ENCODE results near the gene CCSER2. TPM values are rescaled to one million over a fixed set of nuclear protein-coding genes. Genes with fewer than 3 reads are reported as not detected.

The CCSER2 gene
- total RNA-seq, 1 experiment from 2014 or later = 20.6 TPM

- no peak for DNase-seq
- H3K36me3 ChIP-seq = no peaks in the 10 kb centered on the region
- H3K27me3 ChIP-seq = no peaks in the 10 kb centered on the region
Measured at GRCh38 chr10:84356928-84357327, 28.5 kb downstream of the CCSER2 start.

GRCh38 chr10:84358743-84359142 lies 30.4 kb downstream of the CCSER2 start:
- no peaks in the 10 kb centered on the region for H3K27me3 ChIP-seq
- no peaks in the 10 kb centered on the region for H3K36me3 ChIP-seq
- DNase-seq = no peak
- H3K4me3 ChIP-seq = no peak overlapping the region
- H3K9me3 ChIP-seq = no peaks in the 10 kb centered on the region

More at GRCh38 chr10:84356928-84357327, 28.5 kb downstream of the CCSER2 start:
- Histone ChIP-seq H3K9me3 (no peaks in the 10 kb centered on the region), H3K4me3 (no peak overlapping the region)

GRCh38 chr10:84360637-84361365 lies 32.4 kb downstream of the CCSER2 start:
- no peaks in the 10 kb centered on the region for H3K27me3 ChIP-seq
- H3K4me3 ChIP-seq = peak overlapping the region; percentile 39
- no peaks in the 10 kb centered on the region for H3K9me3 ChIP-seq
- H3K36me3 ChIP-seq = no peaks in the 10 kb centered on the region
- no peak for DNase-seq

GRCh38 chr10:84365335-84365881 lies 37.0 kb downstream of the CCSER2 start:
- Histone ChIP-seq H3K27me3 (no peaks in the 10 kb centered on the region), H3K4me3 (no peak overlapping the region), H3K36me3 (no peaks in the 10 kb centered on the region), H3K9me3 (no peaks in the 10 kb centered on the region)
- DNase-seq = no peak

GRCh38 chr10:84366041-84366440 lies 37.7 kb downstream of the CCSER2 start:
- no peaks in the 10 kb centered on the region for H3K27me3 ChIP-seq
- no peak for DNase-seq
- H3K36me3 ChIP-seq = peaks cover under 1% of the 10 kb centered on the region; the same call in 1 of the 2 replicates

GRCh38 chr10:84367256-84367655 lies 38.9 kb downstream of the CCSER2 start:
- DNase-seq = no peak
- Histone ChIP-seq H3K36me3 (peaks cover 11% of the 10 kb centered on the region), H3K9me3 (no peaks in the 10 kb centered on the region), H3K4me3 (no peak overlapping the region), H3K27me3 (no peaks in the 10 kb centered on the region)

More at GRCh38 chr10:84366041-84366440, 37.7 kb downstream of the CCSER2 start:
- no peaks in the 10 kb centered on the region for H3K9me3 ChIP-seq
- no peak overlapping the region for H3K4me3 ChIP-seq

- Histone ChIP-seq H3K36me3 (peaks cover 22% of the 10 kb centered on the region), H3K27me3 (no peaks in the 10 kb centered on the region), H3K9me3 (no peaks in the 10 kb centered on the region), H3K4me3 (no peak overlapping the region)
- no peak for DNase-seq
Measured at GRCh38 chr10:84368828-84369227, 40.4 kb downstream of the CCSER2 start.

- H3K4me3 ChIP-seq = no peak overlapping the region
- no peaks in the 10 kb centered on the region for H3K27me3 ChIP-seq
- peaks cover 23% of the 10 kb centered on the region for H3K36me3 ChIP-seq
- H3K9me3 ChIP-seq = no peaks in the 10 kb centered on the region
- no peak for DNase-seq
Measured at GRCh38 chr10:84370283-84370682, 41.9 kb downstream of the CCSER2 start.

- DNase-seq = no peak
- no peak overlapping the region for H3K4me3 ChIP-seq
- peaks cover 27% of the 10 kb centered on the region for H3K36me3 ChIP-seq
- no peaks in the 10 kb centered on the region for H3K9me3 ChIP-seq
- H3K27me3 ChIP-seq = no peaks in the 10 kb centered on the region
Measured at GRCh38 chr10:84371944-84372343, 43.6 kb downstream of the CCSER2 start.

GRCh38 chr10:84373000-84373399 lies 44.6 kb downstream of the CCSER2 start:
- H3K9me3 ChIP-seq = no peaks in the 10 kb centered on the region
- peaks cover 27% of the 10 kb centered on the region for H3K36me3 ChIP-seq
- no peak overlapping the region for H3K4me3 ChIP-seq
- no peak for DNase-seq
- no peaks in the 10 kb centered on the region for H3K27me3 ChIP-seq

- DNase-seq = no peak
- Histone ChIP-seq H3K27me3 (no peaks in the 10 kb centered on the region), H3K4me3 (no peak overlapping the region)
Measured at GRCh38 chr10:84374455-84374854, 46.1 kb downstream of the CCSER2 start.

GRCh38 chr10:84375011-84375410 lies 46.6 kb downstream of the CCSER2 start:
- Histone ChIP-seq H3K27me3 (no peaks in the 10 kb centered on the region), H3K9me3 (no peaks in the 10 kb centered on the region)

More at GRCh38 chr10:84374455-84374854, 46.1 kb downstream of the CCSER2 start:
- no peaks in the 10 kb centered on the region for H3K9me3 ChIP-seq
- peaks cover 27% of the 10 kb centered on the region for H3K36me3 ChIP-seq

GRCh38 chr10:84375881-84376280 lies 47.5 kb downstream of the CCSER2 start:
- Histone ChIP-seq H3K36me3 (peaks cover 33% of the 10 kb centered on the region), H3K9me3 (no peaks in the 10 kb centered on the region), H3K4me3 (no peak overlapping the region), H3K27me3 (no peaks in the 10 kb centered on the region)
- no peak for DNase-seq

More at GRCh38 chr10:84375011-84375410, 46.6 kb downstream of the CCSER2 start:
- no peak overlapping the region for H3K4me3 ChIP-seq
- no peak for DNase-seq
- peaks cover 29% of the 10 kb centered on the region for H3K36me3 ChIP-seq

GRCh38 chr10:84388148-84388547 lies 59.8 kb downstream of the CCSER2 start:
- no peak for DNase-seq
- Histone ChIP-seq H3K27me3 (no peaks in the 10 kb centered on the region), H3K36me3 (peaks cover 30% of the 10 kb centered on the region), H3K9me3 (no peaks in the 10 kb centered on the region; the same call in 1 of the 2 replicates), H3K4me3 (no peak overlapping the region)

GRCh38 chr10:84390364-84390763 lies 62.0 kb downstream of the CCSER2 start:
- H3K4me3 ChIP-seq = no peak overlapping the region
- H3K36me3 ChIP-seq = peaks cover 16% of the 10 kb centered on the region
- DNase-seq = no peak
- no peaks in the 10 kb centered on the region; the same call in 1 of the 2 replicates for H3K9me3 ChIP-seq
- H3K27me3 ChIP-seq = no peaks in the 10 kb centered on the region

GRCh38 chr10:84391326-84391725 lies 62.9 kb downstream of the CCSER2 start:
- DNase-seq = no peak
- no peak overlapping the region for H3K4me3 ChIP-seq
- H3K27me3 ChIP-seq = no peaks in the 10 kb centered on the region
- peaks cover 14% of the 10 kb centered on the region for H3K36me3 ChIP-seq
- no peaks in the 10 kb centered on the region; the same call in 1 of the 2 replicates for H3K9me3 ChIP-seq

- Histone ChIP-seq H3K36me3 (peaks cover 14% of the 10 kb centered on the region), H3K4me3 (no peak overlapping the region), H3K9me3 (no peaks in the 10 kb centered on the region; the same call in 1 of the 2 replicates), H3K27me3 (no peaks in the 10 kb centered on the region)
- DNase-seq = no peak
Measured at GRCh38 chr10:84392181-84392580, 63.8 kb downstream of the CCSER2 start.

GRCh38 chr10:84395581-84395980 lies 67.2 kb downstream of the CCSER2 start:
- H3K9me3 ChIP-seq = peaks cover 2% of the 10 kb centered on the region; the same call in 1 of the 2 replicates
- no peaks in the 10 kb centered on the region for H3K27me3 ChIP-seq
- DNase-seq = no peak
- H3K4me3 ChIP-seq = no peak overlapping the region
- peaks cover 4% of the 10 kb centered on the region for H3K36me3 ChIP-seq

Measured in MG63 (cell line).